Measurements from ENCODE around the gene ARID5B.

The ARID5B gene

GRCh38 chr10:61883371-61884025 is 18.0 kb upstream of the ARID5B start:
- no peak for DNase-seq
- no peak for ATAC-seq

GRCh38 chr10:61887772-61888171 is 13.7 kb upstream of the ARID5B start:
- no peak for ATAC-seq
- no peak for DNase-seq

GRCh38 chr10:61888744-61889143 is 12.8 kb upstream of the ARID5B start:
- ATAC-seq, result peak; percentile 46
- DNase-seq, result no peak

- ATAC-seq (no peak), DNase-seq (no peak)
These were observed 11.1 kb upstream of the ARID5B start for GRCh38 chr10:61890430-61890829.

GRCh38 chr10:61890881-61891409 is 10.6 kb upstream of the ARID5B start:
- DNase-seq, result no peak
- no peak for ATAC-seq

- no peak for DNase-seq
- no peak for ATAC-seq
These were observed 9.5 kb upstream of the ARID5B start for GRCh38 chr10:61891906-61892585.

GRCh38 chr10:61892961-61893360 is 8.5 kb upstream of the ARID5B start:
- no peak for ATAC-seq

GRCh38 chr10:61894133-61894532 is 7.4 kb upstream of the ARID5B start:
- DNase-seq (peak; percentile 19), ATAC-seq (peak; percentile 38)

More at GRCh38 chr10:61892961-61893360, 8.5 kb upstream of the ARID5B start:
- no peak for DNase-seq

GRCh38 chr10:61895898-61896600 is 5.5 kb upstream of the ARID5B start:
- no peak for DNase-seq
- ATAC-seq, result no peak

- peak; percentile 61 for DNase-seq
These were observed 4.4 kb upstream of the ARID5B start for GRCh38 chr10:61896854-61897661.

GRCh38 chr10:61897671-61898434 is 3.6 kb upstream of the ARID5B start:
- ATAC-seq (no peak), DNase-seq (no peak)

More at GRCh38 chr10:61896854-61897661, 4.4 kb upstream of the ARID5B start:
- peak; percentile 76 for ATAC-seq

- DNase-seq (no peak), ATAC-seq (no peak)
These were observed 3.1 kb upstream of the ARID5B start for GRCh38 chr10:61898435-61898778.

GRCh38 chr10:61899069-61899531 is 2.4 kb upstream of the ARID5B start:
- no peak for ATAC-seq
- no peak for DNase-seq

GRCh38 chr10:61899663-61899996 is 1.9 kb upstream of the ARID5B start:
- DNase-seq, result no peak
- no peak for ATAC-seq

- peak; percentile 56 for DNase-seq
- ATAC-seq, result peak; percentile 3
These were observed 1.3 kb upstream of the ARID5B start for GRCh38 chr10:61899997-61900828.

- DNase-seq, result no peak
- ATAC-seq, result no peak
These were observed 438 bp downstream of the ARID5B start for GRCh38 chr10:61901829-61902444.

- DNase-seq (peak; percentile 65), ATAC-seq (peak; percentile 10)
These were observed 1.1 kb downstream of the ARID5B start for GRCh38 chr10:61902445-61903220.

- peak; percentile 81 for DNase-seq
- ATAC-seq, result peak; percentile 55
These were observed 1.9 kb downstream of the ARID5B start for GRCh38 chr10:61903221-61903927.

- DNase-seq, result no peak
- no peak for ATAC-seq
These were observed 2.4 kb downstream of the ARID5B start for GRCh38 chr10:61903928-61904344.
